ENCODE data around the gene SPATS1.
"Not testable (repeated sequence)": the region's sequence is repeated elsewhere in the genome, so short reads cannot be mapped to it uniquely, and the experiment has no call there.

SPATS1 gene

DNA sequence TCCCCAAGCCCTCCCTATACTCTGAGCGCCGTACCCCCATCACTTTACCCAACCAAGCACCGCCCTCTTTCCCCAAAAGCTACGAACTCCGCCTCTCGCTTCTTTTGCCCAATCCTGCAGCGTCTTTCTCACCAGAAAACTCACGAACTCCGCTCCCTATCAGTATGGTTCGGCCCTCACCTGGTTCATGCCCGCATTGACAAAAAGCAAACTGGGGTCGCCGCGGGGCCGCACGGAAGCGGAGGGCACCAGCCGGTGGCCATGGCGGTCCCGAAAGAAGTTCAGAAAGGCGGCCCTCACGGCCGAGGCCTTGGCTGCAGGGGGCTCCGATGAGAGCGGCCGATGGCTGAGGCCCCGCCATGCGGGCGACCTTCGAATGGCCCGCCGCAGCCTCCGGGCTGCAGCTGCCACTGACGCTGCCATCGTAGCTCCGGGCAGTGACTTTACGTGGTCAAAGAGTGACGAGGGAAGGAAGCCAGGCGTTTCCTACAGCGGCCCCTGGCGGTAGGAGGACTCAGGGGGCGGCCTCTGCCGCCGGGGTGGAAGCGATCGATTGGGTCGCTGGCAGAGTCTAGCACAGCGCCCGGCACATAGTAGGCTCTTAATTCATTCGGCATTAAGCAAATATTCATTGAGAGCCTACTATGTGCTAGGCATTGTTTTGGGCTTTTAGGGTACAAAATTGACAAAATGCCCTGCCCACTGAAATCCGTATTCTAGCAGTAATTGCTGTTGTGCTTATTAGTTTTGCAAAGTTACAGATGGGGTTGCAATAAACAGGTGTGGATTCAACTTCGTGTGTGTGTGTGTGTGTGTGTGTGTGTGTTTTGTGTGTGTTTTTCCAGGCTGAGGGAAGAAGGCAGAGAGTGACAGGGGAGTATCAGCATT lies 29.3 kb upstream of the SPATS1 start, which contains the start of gene AARS2:
Gene AARS2 (minus strand): TSS at position 447 of the 888 bp plus-strand sequence. CDS start 24 bp downstream, at position 423.
- DNase-seq, result peak; percentile 91

DNA sequence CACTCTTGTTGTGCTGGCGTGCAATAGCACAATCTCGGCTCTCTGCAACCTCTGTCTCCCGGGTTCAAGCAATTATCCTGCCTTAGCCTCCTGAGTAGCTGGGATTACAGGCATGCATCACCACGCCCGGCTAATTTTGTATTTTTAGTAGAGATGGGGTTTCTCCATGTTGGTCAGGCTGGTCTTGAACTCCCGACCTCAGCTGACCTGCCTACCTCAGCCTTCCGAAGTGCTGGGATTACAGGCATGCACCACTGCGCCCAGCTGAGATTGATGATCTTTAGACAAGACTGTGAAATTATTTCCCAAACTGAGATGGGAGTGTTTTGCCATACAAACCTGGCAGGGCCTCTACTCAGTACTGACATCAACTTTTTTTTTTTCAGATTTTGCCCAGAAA lies 27.8 kb upstream of the SPATS1 start:
- not testable (repeated sequence) for DNase-seq

GRCh38 chr6:44315516-44315915 lies 26.9 kb upstream of the SPATS1 start:
- no peak for DNase-seq

DNA sequence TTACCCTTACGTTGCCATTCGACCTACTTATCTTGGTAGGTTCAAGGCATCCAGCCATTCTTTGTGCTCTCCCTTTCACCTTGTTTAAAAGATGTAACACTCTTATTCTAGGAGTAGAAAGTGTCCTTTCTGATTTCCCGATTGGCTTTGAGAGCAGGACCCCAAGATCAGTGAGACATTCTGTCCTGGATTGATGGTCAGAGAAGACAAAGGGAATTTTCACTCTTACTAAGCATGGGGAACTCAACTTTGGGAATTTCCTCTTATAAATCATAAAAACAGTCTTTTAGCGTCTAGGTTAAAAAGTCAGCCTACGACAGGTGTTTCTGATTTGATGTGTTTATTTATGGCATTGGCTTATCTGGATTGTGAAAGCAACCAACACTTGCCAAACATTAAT lies 26.5 kb upstream of the SPATS1 start:
- DNase-seq, result no peak

DNA sequence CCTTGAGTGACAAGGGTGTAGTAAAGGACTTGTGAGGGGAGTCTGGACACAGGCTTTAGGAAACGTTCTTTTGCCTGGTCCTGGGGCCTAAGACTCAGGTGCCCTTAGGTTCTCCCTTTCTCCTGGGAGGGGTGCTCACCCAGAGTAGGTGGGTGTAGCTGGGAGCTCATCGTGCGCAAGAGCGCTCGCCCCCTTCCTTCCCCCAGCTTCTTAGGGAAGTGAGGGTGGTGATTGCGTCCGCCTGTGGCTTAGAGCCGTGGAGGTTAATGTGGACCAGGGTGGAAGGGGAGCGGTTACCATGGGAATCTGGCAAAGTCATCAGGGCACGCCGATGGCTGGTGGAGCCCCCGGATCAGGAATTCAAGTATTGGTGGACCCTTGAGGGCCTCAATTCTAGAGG lies 26.0 kb upstream of the SPATS1 start:
- no peak for DNase-seq

- DNase-seq, result not testable (repeated sequence)
Observed at GRCh38 chr6:44317136-44317631, 25.3 kb upstream of the SPATS1 start.

GRCh38 chr6:44321210-44321609 lies 21.2 kb upstream of the SPATS1 start:
- no peak for DNase-seq

DNA sequence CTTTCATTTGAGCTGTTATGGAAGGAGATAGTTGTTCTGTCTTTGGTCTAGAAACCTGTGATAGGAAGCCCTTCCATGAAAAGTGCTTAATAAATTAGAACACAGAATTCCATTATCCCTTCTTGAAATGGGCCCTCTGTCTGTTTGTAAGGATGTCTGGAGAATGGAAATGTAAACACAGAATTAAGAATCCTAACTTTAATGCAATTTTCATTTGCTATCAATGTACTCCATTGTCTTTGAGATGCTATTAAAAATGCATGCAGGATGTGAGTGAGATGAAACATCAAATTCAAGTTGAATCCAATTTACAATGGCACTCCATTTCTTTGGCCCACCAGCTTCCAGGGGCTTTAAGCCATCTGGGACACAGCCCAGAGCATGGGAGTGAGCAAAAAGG lies 15.4 kb upstream of the SPATS1 start:
- no peak for DNase-seq

DNA sequence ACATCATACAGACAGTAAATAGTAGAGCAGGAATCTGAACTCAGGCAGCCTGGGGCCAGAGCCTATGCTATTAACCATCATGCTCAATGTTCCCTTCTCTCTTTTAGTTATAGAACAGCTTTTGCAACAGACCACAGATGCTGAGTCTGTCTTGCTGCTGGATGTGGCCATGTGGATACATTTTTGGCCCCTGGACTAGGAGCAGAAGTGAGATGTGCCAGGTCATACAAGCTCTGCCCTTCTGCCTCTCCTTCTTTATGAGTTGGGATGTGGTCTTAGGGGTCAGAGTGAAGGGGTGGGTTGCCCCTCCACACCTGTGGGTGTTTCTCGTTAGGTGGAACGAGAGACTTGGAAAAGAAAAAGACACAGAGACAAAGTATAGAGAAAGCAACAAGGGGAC lies 14.7 kb upstream of the SPATS1 start:
- no peak for DNase-seq

- DNase-seq, result not testable (repeated sequence)
Observed at GRCh38 chr6:44328203-44328602, 14.2 kb upstream of the SPATS1 start.

GRCh38 chr6:44329858-44330257 lies 12.6 kb upstream of the SPATS1 start:
- no peak for DNase-seq

- DNase-seq, result no peak
Observed at GRCh38 chr6:44332585-44332984, 9.9 kb upstream of the SPATS1 start.

DNA sequence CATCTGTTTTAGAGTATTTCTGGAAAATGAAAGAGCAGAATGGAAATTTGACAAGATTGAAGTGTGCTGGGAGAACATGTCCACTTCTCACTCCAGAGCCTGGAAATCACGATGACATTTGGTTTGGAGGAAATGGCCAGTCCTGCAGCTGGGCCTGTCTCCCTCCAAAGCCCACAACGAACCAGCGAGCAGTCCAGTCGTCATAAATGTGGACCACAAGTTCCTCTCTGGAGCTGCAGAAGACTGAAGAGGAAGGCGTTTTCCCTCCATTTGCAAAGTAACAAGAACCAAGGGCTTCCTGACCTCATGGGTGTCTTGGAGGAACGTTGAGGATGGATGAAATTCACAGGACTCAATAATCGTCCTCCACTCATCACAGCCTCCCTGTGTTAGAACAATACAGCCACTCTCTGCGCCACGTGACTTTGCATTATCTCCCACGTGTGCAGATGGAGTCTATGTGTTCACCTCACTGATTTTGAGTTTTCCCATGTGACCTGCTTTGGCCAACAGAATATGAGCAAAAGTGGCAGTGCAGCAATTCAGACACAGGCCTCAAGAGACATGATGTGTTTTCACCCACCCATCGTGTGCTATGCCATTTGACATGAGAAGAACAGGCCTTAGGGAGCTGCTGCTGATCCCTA lies 9.1 kb upstream of the SPATS1 start:
- no peak for DNase-seq

DNA sequence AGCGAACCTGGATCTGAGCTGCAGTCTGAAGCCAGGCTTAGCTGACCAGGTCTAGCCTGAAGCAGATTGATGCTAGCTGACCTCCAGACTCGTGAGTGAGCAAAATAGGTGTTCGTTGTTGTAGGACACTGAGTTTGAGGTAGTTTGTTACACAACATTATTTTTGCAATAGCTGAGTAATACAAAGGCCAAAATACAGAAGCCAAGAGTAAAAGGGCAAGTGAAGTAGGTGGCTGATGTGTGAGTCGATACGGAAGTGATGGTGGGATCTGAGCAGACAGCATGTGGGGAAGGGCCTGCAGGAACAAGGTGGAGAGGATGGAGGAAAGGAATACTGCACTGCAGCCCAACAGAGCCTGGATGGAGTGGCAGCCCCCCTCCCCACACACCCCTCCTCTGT lies 8.5 kb upstream of the SPATS1 start:
- DNase-seq, result no peak

- no peak for DNase-seq
Observed at GRCh38 chr6:44335631-44336030, 6.8 kb upstream of the SPATS1 start.

DNA sequence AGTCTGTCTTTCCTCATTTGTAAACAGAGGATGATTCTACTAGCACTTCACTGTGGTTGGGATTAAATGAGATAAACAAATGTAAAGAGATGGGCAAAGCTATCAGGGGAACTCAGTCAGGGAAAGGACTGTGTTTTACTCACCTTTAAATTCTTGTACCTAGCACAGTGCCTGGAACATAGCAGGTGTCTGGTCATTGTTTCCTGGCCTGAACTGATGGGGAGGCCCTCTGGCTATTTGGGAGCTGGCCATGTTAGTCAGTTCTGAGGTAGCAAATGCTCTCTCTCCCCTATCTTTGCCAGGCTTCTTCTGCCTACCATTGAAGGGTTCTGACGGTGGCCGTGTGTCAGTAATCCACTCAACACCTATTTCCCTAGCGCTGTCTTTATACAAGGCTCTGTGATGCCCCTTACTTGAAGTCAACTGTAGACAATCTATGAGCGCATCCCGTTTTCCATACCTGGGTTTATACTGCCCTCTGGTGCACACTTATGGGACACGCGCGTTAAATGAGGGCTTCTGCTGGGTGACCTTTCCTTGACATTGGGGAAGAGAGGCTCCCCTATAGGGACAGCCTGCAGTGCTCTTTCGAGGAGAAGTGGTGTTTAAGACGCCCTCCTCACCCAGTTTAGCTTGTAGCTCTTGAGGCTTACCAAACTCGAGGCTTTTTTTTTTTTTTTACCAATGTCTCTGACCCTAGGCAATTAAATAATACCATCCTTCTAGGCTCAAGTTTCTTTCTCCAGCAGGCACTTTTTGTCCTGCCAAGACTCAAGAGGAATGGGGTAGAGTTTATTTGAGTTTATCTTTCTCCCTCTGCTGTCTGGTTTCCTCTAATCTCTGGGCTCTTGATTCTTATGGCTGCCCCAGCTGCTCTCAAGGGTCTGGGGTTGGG lies 4.0 kb upstream of the SPATS1 start:
- DNase-seq, result peak; percentile 72

- peak; percentile 67 for DNase-seq
Observed at GRCh38 chr6:44339301-44339700, 3.1 kb upstream of the SPATS1 start.

GRCh38 chr6:44339763-44340625 lies 2.5 kb upstream of the SPATS1 start:
- DNase-seq, result no peak

- DNase-seq, result no peak
Observed at GRCh38 chr6:44341095-44341890, 1.2 kb upstream of the SPATS1 start.

- no peak for DNase-seq
Observed at GRCh38 chr6:44342052-44342451, 398 bp upstream of the SPATS1 start.

- DNase-seq, result not testable (repeated sequence)
Observed at GRCh38 chr6:44346818-44347217, 4.4 kb downstream of the SPATS1 start.
